ENCODE data around the gene DDX54.

The DDX54 gene

GRCh38 chr12:113232840-113233585 lies 47.7 kb upstream of the DDX54 start:
- H3K4me2 ChIP-seq (ENCODE audit: insufficient read depth, low read length): no peak overlapping the region
- peaks cover 2% of the 10 kb centered on the region; the same call in 1 of the 2 replicates for H3K4me1 ChIP-seq (ENCODE audit: insufficient read depth, low read length)
- H3K4me3 ChIP-seq (ENCODE audit: low read depth in 1 of 2, low read length in 2 of 2): no peak overlapping the region
- H4K20me1 ChIP-seq (ENCODE audit: insufficient read depth, low read length): no peaks in the 10 kb centered on the region
- ATAC-seq (ENCODE audit: insufficient read depth, low read depth): peak; percentile 44; the same call in 1 of the 3 replicates
- no peak overlapping the region; the same call in 1 of the 2 replicates for H3K27ac ChIP-seq (ENCODE audit: low read length)
- H3K79me2 ChIP-seq (ENCODE audit: insufficient read depth, low read length): no peaks in the 10 kb centered on the region
- peaks cover 74% of the 10 kb centered on the region for H3K36me3 ChIP-seq (ENCODE audit: insufficient read depth, low read length)
- no peaks in the 10 kb centered on the region for H3K27me3 ChIP-seq (ENCODE audit: insufficient read depth, low read length, poor library complexity)
- no peak overlapping the region for H2AFZ ChIP-seq (ENCODE audit: low read depth, low read length)
- H3K9me3 ChIP-seq (ENCODE audit: insufficient read depth, low read length, severe bottlenecking): no peaks in the 10 kb centered on the region
- no peak for DNase-seq
- H3K9ac ChIP-seq (ENCODE audit: low read depth, low read length): no peak overlapping the region
- TF ChIP-seq EZH2 (IDR thresholded peaks at IDR 0.05; ENCODE audit: borderline replicate concordance, low read depth, low read length, severe bottlenecking) (no peak), CTCF (IDR thresholded peaks at IDR 0.05; ENCODE audit: borderline replicate concordance, extremely low read depth, low read length, poor library complexity, severe bottlenecking) (no peak)

- Histone ChIP-seq H3K9ac (ENCODE audit: low read depth, low read length) (no peak overlapping the region), H2AFZ (ENCODE audit: low read depth, low read length) (no peak overlapping the region), H3K27me3 (ENCODE audit: insufficient read depth, low read length, poor library complexity) (no peaks in the 10 kb centered on the region), H3K4me3 (ENCODE audit: low read depth in 1 of 2, low read length in 2 of 2) (no peak overlapping the region), H3K36me3 (ENCODE audit: insufficient read depth, low read length) (peaks cover 79% of the 10 kb centered on the region), H3K27ac (ENCODE audit: low read length) (peak overlapping the region; percentile 21; the same call in 1 of the 2 replicates), H3K79me2 (ENCODE audit: insufficient read depth, low read length) (no peaks in the 10 kb centered on the region), H3K9me3 (ENCODE audit: insufficient read depth, low read length, severe bottlenecking) (no peaks in the 10 kb centered on the region), H3K4me1 (ENCODE audit: insufficient read depth, low read length) (peaks cover 2% of the 10 kb centered on the region; the same call in 1 of the 2 replicates), H3K4me2 (ENCODE audit: insufficient read depth, low read length) (no peak overlapping the region), H4K20me1 (ENCODE audit: insufficient read depth, low read length) (no peaks in the 10 kb centered on the region)
- no peak for DNase-seq
- no peak for ATAC-seq (ENCODE audit: insufficient read depth, low read depth)
- no peak for TF ChIP-seq EZH2 (IDR thresholded peaks at IDR 0.05; ENCODE audit: borderline replicate concordance, low read depth, low read length, severe bottlenecking)
- no peak for TF ChIP-seq CTCF (IDR thresholded peaks at IDR 0.05; ENCODE audit: borderline replicate concordance, extremely low read depth, low read length, poor library complexity, severe bottlenecking)
Observed at GRCh38 chr12:113232089-113232839, 47.0 kb upstream of the DDX54 start.

- Histone ChIP-seq H3K4me3 (ENCODE audit: low read depth in 1 of 2, low read length in 2 of 2) (no peak overlapping the region), H3K79me2 (ENCODE audit: insufficient read depth, low read length) (no peaks in the 10 kb centered on the region), H4K20me1 (ENCODE audit: insufficient read depth, low read length) (no peaks in the 10 kb centered on the region), H3K36me3 (ENCODE audit: insufficient read depth, low read length) (peaks cover 86% of the 10 kb centered on the region), H3K27ac (ENCODE audit: low read length) (peak overlapping the region; percentile 21; the same call in 1 of the 2 replicates), H3K27me3 (ENCODE audit: insufficient read depth, low read length, poor library complexity) (no peaks in the 10 kb centered on the region), H3K9me3 (ENCODE audit: insufficient read depth, low read length, severe bottlenecking) (no peaks in the 10 kb centered on the region), H3K9ac (ENCODE audit: low read depth, low read length) (no peak overlapping the region), H2AFZ (ENCODE audit: low read depth, low read length) (no peak overlapping the region), H3K4me1 (ENCODE audit: insufficient read depth, low read length) (peaks cover 2% of the 10 kb centered on the region; the same call in 1 of the 2 replicates), H3K4me2 (ENCODE audit: insufficient read depth, low read length) (no peak overlapping the region)
- ATAC-seq (ENCODE audit: insufficient read depth, low read depth): no peak
- TF ChIP-seq EZH2 (IDR thresholded peaks at IDR 0.05; ENCODE audit: borderline replicate concordance, low read depth, low read length, severe bottlenecking) (no peak), CTCF (IDR thresholded peaks at IDR 0.05; ENCODE audit: borderline replicate concordance, extremely low read depth, low read length, poor library complexity, severe bottlenecking) (no peak)
- no peak for DNase-seq
Observed at GRCh38 chr12:113231235-113232088, 46.2 kb upstream of the DDX54 start.

Measured in DND-41 (cell line).